Right lobe of liver (tissue), 4 donors: ENCODE results near the gene ZNF594.

ENCODE experiments used
- POLR2A ChIP-seq: fragments of 450-650 bp; IDR thresholded peaks from one replicate; pipeline ENCODE4 v1.6.1; 2017; ENCODE audit warnings: antibody characterized with exemption, mild to moderate bottlenecking
- TF ChIP-seq, protein P1 (sequence below), 4 donors: fragments of 200-600 bp in 3 of 4; fragments of 450-650 bp in 1 of 4; IDR thresholded peaks; one replicate each; pipeline versions ENCODE4 v1.5.1 to v1.8.0; 2016 to 2022; ENCODE audit warnings: antibody characterized with exemption in 4 of 4, mild to moderate bottlenecking in 2 of 4
- donor health status: DM: no; HTN: no; CAD: no.
- donor health status: DM: no; HTN: no; CAD: no.
- donor health status: DM: no; HTN: yes; CAD: no.

- TF ChIP-seq, protein P1, sequence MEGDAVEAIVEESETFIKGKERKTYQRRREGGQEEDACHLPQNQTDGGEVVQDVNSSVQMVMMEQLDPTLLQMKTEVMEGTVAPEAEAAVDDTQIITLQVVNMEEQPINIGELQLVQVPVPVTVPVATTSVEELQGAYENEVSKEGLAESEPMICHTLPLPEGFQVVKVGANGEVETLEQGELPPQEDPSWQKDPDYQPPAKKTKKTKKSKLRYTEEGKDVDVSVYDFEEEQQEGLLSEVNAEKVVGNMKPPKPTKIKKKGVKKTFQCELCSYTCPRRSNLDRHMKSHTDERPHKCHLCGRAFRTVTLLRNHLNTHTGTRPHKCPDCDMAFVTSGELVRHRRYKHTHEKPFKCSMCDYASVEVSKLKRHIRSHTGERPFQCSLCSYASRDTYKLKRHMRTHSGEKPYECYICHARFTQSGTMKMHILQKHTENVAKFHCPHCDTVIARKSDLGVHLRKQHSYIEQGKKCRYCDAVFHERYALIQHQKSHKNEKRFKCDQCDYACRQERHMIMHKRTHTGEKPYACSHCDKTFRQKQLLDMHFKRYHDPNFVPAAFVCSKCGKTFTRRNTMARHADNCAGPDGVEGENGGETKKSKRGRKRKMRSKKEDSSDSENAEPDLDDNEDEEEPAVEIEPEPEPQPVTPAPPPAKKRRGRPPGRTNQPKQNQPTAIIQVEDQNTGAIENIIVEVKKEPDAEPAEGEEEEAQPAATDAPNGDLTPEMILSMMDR (IDR thresholded peaks at IDR 0.05) = no peak
- no peak for TF ChIP-seq POLR2A
These were observed 11.7 kb upstream of the ZNF594 start for GRCh38 chr17:5203178-5203907.
